RWPE2 (cell line): Measurements from ENCODE around the gene ERCC5.
A peak's percentile ranks its signal among the peaks of the same experiment; 100 is the strongest.

ENCODE experiments used
- ATAC-seq: fragments of 200-7000 bp; cut with Tn5 transposase; 3 replicates; pipeline ENCODE4 v1.9.1; 2021; ENCODE audit warnings: low read depth
- DNase-seq: peaks from one replicate; pipeline ENCODE4 v3.0.0-alpha.2; 2020; ENCODE audit warnings: low spot score
- H3K27ac ChIP-seq: fragments of 450-650 bp; 2 replicates; pipeline ENCODE4 v1.5.1; 2017; ENCODE audit warnings: mild to moderate bottlenecking; ENCODE audit not compliant: poor library complexity, severe bottlenecking
- H3K27me3 ChIP-seq: fragments of 250-450 bp; sonication (Bioruptor Pico); 2 replicates; pipeline ENCODE4 v1.5.1; 2021; ENCODE audit warnings: mild to moderate bottlenecking, moderate library complexity; ENCODE audit not compliant: insufficient read depth, poor library complexity, severe bottlenecking
- H3K36me3 ChIP-seq: fragments of 250-450 bp; sonication (Bioruptor Pico); 2 replicates; pipeline ENCODE4 v1.5.1; 2020; ENCODE audit warnings: low read depth, mild to moderate bottlenecking, moderate library complexity
- H3K4me1 ChIP-seq: fragments of 250-450 bp; sonication (Bioruptor Pico); 2 replicates; pipeline ENCODE4 v1.5.1; 2021; ENCODE audit warnings: mild to moderate bottlenecking, moderate library complexity; ENCODE audit not compliant: insufficient read depth, poor library complexity, severe bottlenecking
- H3K4me3 ChIP-seq: fragments of 250-450 bp; sonication (Bioruptor Pico); 2 replicates; pipeline ENCODE4 v1.5.1; 2021; ENCODE audit warnings: mild to moderate bottlenecking, moderate library complexity; ENCODE audit not compliant: severe bottlenecking
- H3K9me3 ChIP-seq: fragments of 250-450 bp; sonication (Bioruptor Pico); 2 replicates; pipeline ENCODE4 v1.5.1; 2021; ENCODE audit warnings: mild to moderate bottlenecking, moderate library complexity; ENCODE audit not compliant: severe bottlenecking
- TF ChIP-seq, protein P1 (sequence below): fragments of 450-650 bp; IDR thresholded peaks from one replicate; pipeline ENCODE4 v1.5.1; 2017; ENCODE audit warnings: mild to moderate bottlenecking, moderate library complexity; ENCODE audit not compliant: poor library complexity, severe bottlenecking

The ERCC5 gene

GRCh38 chr13:102839462-102839861 lies 6.4 kb upstream of the ERCC5 start:
- Histone ChIP-seq H3K27me3 (no peaks in the 10 kb centered on the region), H3K4me3 (no peak overlapping the region), H3K36me3 (peaks cover 60% of the 10 kb centered on the region), H3K27ac (no peak overlapping the region), H3K4me1 (no peaks in the 10 kb centered on the region), H3K9me3 (no peaks in the 10 kb centered on the region)
- ATAC-seq (no peak), DNase-seq (no peak)
- TF ChIP-seq, protein P1, sequence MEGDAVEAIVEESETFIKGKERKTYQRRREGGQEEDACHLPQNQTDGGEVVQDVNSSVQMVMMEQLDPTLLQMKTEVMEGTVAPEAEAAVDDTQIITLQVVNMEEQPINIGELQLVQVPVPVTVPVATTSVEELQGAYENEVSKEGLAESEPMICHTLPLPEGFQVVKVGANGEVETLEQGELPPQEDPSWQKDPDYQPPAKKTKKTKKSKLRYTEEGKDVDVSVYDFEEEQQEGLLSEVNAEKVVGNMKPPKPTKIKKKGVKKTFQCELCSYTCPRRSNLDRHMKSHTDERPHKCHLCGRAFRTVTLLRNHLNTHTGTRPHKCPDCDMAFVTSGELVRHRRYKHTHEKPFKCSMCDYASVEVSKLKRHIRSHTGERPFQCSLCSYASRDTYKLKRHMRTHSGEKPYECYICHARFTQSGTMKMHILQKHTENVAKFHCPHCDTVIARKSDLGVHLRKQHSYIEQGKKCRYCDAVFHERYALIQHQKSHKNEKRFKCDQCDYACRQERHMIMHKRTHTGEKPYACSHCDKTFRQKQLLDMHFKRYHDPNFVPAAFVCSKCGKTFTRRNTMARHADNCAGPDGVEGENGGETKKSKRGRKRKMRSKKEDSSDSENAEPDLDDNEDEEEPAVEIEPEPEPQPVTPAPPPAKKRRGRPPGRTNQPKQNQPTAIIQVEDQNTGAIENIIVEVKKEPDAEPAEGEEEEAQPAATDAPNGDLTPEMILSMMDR: no peak

DNA sequence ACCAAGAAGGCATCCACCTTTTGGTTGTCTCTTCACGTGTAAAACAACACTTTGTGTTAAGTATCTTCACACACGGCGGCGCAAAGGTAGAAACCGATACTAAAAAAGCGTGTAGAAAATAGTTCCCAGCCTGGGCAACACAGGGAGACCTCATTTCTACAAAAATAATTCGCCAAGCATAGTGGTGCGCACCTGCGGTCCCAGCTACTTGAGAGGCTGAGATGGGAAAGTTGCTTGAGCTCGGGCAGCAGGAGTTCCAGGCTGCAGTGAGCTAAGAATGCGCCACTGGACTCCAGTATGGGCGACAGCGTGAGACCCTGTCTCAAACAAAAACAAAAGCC lies 573 bp upstream of the ERCC5 start:
- Histone ChIP-seq H3K4me1 (peaks cover 11% of the 10 kb centered on the region), H3K27ac (peak overlapping the region; percentile 83), H3K27me3 (no peaks in the 10 kb centered on the region), H3K9me3 (no peaks in the 10 kb centered on the region), H3K4me3 (peak overlapping the region; percentile 67), H3K36me3 (peaks cover 21% of the 10 kb centered on the region)
- TF ChIP-seq, protein P1: no peak
- ATAC-seq (peak; percentile 19), DNase-seq (no peak)

- no peaks in the 10 kb centered on the region for H3K9me3 ChIP-seq
- ATAC-seq (peak; percentile 48), DNase-seq (no peak)
- peaks cover 11% of the 10 kb centered on the region for H3K4me1 ChIP-seq
- peak overlapping the region; percentile 67 for H3K4me3 ChIP-seq
- no peaks in the 10 kb centered on the region for H3K27me3 ChIP-seq
- peak overlapping the region; percentile 83 for H3K27ac ChIP-seq
- TF ChIP-seq, protein P1: no peak
- peaks cover 15% of the 10 kb centered on the region for H3K36me3 ChIP-seq
These were observed 606 bp downstream of the ERCC5 start for GRCh38 chr13:102846261-102847015.

- ATAC-seq (no peak), DNase-seq (no peak)
- peaks cover 25% of the 10 kb centered on the region for H3K36me3 ChIP-seq
- peak overlapping the region; percentile 67 for H3K4me3 ChIP-seq
- H3K4me1 ChIP-seq: peaks cover 11% of the 10 kb centered on the region
- H3K27me3 ChIP-seq: no peaks in the 10 kb centered on the region
- peak overlapping the region; percentile 83 for H3K27ac ChIP-seq
- H3K9me3 ChIP-seq: no peaks in the 10 kb centered on the region
- TF ChIP-seq, protein P1: peak; percentile 95
These were observed 1.7 kb downstream of the ERCC5 start for GRCh38 chr13:102847272-102848234.
